GM13977 (cell line): ENCODE results near the gene FANCD2.

Experiments
- DNase-seq: peaks from one replicate; pipeline ENCODE4 v3.0.0; 2012; ENCODE audit warnings: low spot score
- CTCF ChIP-seq: IDR thresholded peaks from 2 replicates; pipeline ENCODE4 v1.5.1; 2012; ENCODE audit warnings: mild to moderate bottlenecking, control low read depth; ENCODE audit not compliant: insufficient read depth; ENCODE audit errors: extremely low read depth, missing control alignments
- in situ Hi-C: fragments of 300-500 bp; cut with MboI; formaldehyde crosslinking; loops from one replicate; pipeline ENCODE4 v1.12.0; 2022; ENCODE audit warnings: low sequenced_read_pairs, low pct_unique_long_range_greater_than_20kb, mixed read lengths, inconsistent platforms; ENCODE audit not compliant: unreplicated experiment

FANCD2 gene

DNA sequence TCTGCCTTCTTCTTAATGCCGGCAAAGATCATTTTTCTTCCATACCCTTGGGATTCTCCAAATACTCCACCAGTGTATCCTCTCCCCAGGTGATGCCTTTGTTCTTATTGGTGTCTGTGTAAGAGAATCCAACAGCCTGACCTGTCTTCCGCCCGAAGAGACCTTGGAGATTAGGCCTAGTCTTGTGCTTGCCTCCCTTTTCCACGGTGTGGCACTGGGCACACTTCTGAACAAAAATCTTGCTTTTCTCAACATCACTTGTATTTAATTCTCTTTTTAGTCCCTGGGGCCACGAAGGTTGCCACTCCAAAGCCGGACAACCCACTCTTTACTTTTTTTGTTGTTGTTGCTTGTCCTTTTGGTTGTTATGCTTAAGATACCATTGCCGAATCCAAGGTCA, 25.6 kb upstream of the FANCD2 start:
- no peak for DNase-seq
- TF ChIP-seq CTCF = no peak
- in situ Hi-C loops = no loop called here

DNA sequence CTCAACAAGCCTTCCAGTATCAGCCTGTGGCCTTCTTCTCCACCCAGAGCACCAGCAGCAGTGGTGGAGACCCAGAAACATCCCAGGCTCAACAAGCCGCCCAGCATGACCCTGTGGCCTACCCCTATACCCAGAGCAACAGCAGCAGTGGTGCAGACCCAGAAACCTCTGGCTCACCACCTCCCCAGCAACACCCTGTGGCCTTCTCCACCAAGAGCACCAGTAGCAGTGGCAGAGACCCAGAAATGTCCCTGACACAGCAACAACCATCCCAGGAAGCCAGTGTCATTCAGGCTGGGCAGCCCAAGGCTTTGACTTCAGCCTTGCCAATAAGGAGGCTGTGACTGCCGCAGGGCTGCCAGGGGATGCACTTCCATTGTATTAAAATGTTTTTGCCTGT, 23.3 kb upstream of the FANCD2 start:
- no peak for DNase-seq
- in situ Hi-C loops = no loop called here
- no peak for TF ChIP-seq CTCF

DNA sequence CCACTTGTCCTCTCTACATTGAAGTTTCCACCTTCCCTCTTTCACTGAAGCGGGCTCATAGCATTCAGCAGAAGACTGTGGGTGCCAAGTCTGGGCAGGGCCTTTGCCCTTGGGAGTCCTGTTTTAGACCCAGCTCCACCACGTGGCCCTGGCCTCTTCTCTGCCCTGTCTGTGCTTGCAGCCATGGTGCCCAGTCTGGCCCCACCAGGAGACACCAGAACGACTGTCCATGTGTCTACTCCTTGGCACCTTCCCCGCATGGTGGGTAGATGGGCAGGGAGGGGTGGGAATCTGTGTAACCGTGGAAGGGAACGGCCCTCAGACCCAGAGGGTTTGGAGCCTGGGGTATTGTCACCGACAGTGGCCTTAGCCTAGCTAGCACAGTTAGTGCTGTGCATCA, 21.7 kb upstream of the FANCD2 start:
- in situ Hi-C loops = no loop called here
- no peak for DNase-seq
- no peak for TF ChIP-seq CTCF

DNA sequence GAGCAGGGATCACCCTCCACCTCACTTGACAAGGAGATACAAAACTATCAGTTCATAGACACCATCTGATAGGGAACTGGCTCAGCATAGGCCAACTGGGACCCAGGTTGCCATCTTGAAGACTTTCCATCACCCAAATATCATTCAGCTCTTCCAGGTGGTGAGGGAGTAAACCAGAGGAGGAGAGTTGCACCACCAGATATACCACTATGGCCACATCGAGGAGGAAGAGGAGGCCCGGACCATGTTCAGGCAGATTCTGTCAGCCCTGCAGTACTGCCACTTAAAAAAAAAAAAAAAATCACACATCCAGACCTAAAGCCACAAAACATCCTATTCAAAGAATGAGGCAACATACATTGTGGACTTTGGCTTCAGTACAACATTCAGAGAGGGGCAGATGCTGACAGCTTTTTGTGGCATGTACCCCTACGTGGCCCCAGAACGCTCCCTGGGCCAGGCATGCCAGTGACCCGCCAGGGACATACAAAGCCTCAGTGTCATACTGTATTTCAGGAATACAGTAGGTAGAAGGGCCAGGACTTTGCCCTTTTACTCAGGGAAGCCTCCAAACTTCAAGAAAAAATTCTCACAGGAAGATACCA, 21.2 kb upstream of the FANCD2 start:
- DNase-seq = no peak
- in situ Hi-C loops = no loop called here
- TF ChIP-seq CTCF = no peak

DNA sequence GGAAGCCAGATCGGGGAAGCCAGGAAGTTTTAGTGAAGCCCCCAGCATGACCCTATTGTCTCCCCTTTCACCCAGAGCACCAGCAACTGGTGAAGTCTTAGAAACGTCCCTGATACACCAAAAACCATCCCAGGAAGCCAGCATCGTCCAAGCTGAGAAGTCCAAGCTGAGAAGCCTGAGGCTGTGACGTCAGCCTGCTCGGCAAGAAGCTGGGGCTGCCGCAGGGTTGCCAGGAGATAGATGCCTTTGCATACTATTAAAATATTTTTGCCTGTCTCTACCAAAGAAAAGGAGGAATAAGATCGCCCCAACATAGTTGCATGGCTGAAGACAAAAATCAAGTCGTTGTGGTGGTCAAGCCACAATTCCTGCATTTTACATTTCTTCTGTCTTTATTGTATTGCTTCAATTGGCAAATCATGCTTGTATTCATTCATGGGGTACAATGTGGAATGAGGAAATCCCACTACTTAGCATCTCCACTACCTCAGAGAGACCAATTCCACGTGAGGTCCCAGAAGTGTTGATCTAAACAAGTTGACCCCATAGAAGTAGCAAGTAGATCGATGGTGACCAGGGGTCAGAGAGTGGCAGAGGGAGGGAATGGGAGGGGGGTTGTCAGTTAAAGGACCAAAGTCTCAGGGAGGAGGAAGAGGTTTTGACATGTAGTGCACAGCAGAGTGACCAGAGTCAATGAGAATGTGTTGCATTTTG, 20.0 kb upstream of the FANCD2 start:
- in situ Hi-C loops = no loop called here
- no peak for TF ChIP-seq CTCF
- DNase-seq = no peak

DNA sequence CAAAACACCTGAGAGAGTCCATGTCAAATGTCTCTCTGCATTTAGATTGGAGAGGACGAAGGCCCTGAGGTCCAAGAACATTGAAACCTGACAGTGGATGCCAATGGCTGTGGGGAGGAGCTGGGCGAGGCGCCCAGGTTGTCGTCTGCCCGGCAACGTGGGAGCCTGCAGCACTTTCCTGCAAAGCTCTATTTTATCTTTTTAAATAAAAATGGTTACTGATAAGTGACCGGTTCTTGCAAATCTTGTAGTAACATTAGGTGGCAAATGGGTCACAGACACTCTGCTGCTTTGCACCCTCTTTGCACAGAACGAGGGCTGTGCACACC, 19.5 kb upstream of the FANCD2 start:
- no peak for DNase-seq
- in situ Hi-C loops = no loop called here
- no peak for TF ChIP-seq CTCF
